Panc1 (cell line): Measurements from ENCODE around the gene C17orf50. TPM values are rescaled to one million over a fixed set of nuclear protein-coding genes. Genes with fewer than 3 reads are reported as not detected.
A peak's percentile ranks its signal among the peaks of the same experiment; 100 is the strongest.

Experiments
- ATAC-seq: fragments of 200-7000 bp; cut with Tn5 transposase; 2 replicates; pipeline ENCODE4 v1.9.1; 2020; ENCODE audit warnings: mild to moderate bottlenecking, moderate library complexity
- BruUV-seq: library from RNA; stranded (reverse); fragments of 400-500 nt; replicated peaks from 2 replicates; lab custom pipeline; 2021; lab: Mats Ljungman, UMichigan
- CTCF ChIA-PET: fragments of 300-600 bp; sonication (Branson Sonifier 250); formaldehyde crosslinking; loops from one replicate; lab custom pipeline; 2022; ENCODE audit warnings: antibody characterized with exemption; lab: Charles Lee
- POLR2A ChIA-PET: fragments of 300-600 bp; sonication (Branson Sonifier 250); formaldehyde crosslinking; loops from one replicate; lab custom pipeline; 2022; ENCODE audit warnings: antibody characterized with exemption; lab: Charles Lee
- DNase-seq: peaks from one replicate; pipeline ENCODE4 v3.0.0-alpha.2; 2010; ENCODE audit warnings: low read depth, low spot score
- H3K27ac ChIP-seq: 2 replicates; pipeline ENCODE4 v1.5.1; 2011; ENCODE audit warnings: mild to moderate bottlenecking, low read length, inconsistent platforms
- H3K27me3 ChIP-seq: fragments of 200-500 bp; sonication (Bioruptor generic); 2 replicates; pipeline ENCODE4 v1.6.0; 2014; ENCODE audit warnings: low read length, inconsistent platforms; ENCODE audit not compliant: control insufficient read depth, insufficient read depth
- H3K36me3 ChIP-seq: fragments of 200-500 bp; sonication (Bioruptor generic); 2 replicates; pipeline ENCODE4 v1.5.1; 2014; ENCODE audit warnings: inconsistent platforms, mild to moderate bottlenecking, low read length, moderate library complexity; ENCODE audit not compliant: control insufficient read depth, insufficient read depth
- H3K4me1 ChIP-seq: 2 replicates; pipeline ENCODE4 v1.5.1; 2011; ENCODE audit warnings: inconsistent platforms, mild to moderate bottlenecking, low read length, moderate library complexity; ENCODE audit not compliant: control insufficient read depth, insufficient read depth
- H3K4me3 ChIP-seq, 2 experiments: 2 replicates each; pipeline ENCODE4 v1.5.1; 2011 to 2012; ENCODE audit warnings: low read depth in 2 of 2, low read length in 2 of 2, mild to moderate bottlenecking in 2 of 2, inconsistent platforms in 1 of 2, moderate library complexity in 1 of 2
- H3K9me3 ChIP-seq: fragments of 200-500 bp; sonication (Bioruptor generic); 2 replicates; pipeline ENCODE4 v1.5.1; 2014; ENCODE audit warnings: low read depth, mild to moderate bottlenecking, inconsistent platforms, low read length, moderate library complexity; ENCODE audit not compliant: control insufficient read depth, insufficient read depth
- CTCF ChIP-seq: fragments of 450-650 bp; IDR thresholded peaks from 2 replicates; pipeline ENCODE4 v1.5.1; 2017; ENCODE audit warnings: mild to moderate bottlenecking
- POLR2AphosphoS5 ChIP-seq: IDR thresholded peaks from 2 replicates; pipeline ENCODE4 v1.6.1; 2012; ENCODE audit warnings: mild to moderate bottlenecking, low read depth, low read length, moderate library complexity
- SIN3A ChIP-seq: IDR thresholded peaks from 2 replicates; pipeline ENCODE4 v1.6.1; 2012; ENCODE audit warnings: low read depth, mild to moderate bottlenecking, low read length, moderate library complexity, borderline replicate concordance; ENCODE audit not compliant: insufficient read depth
- TCF7L2 ChIP-seq: IDR thresholded peaks from 2 replicates; pipeline ENCODE4 v1.6.1; 2011; ENCODE audit warnings: mild to moderate bottlenecking, low read depth, low read length, inconsistent platforms
- in situ Hi-C: cut with HindIII; loops from 2 replicates; pipeline ENCODE4 v1.10.0; 2016; ENCODE audit warnings: low sequenced_read_pairs, low pct_unique_long_range_greater_than_20kb
- intact Hi-C: fragments of 100-400 bp; cut with micrococcal nuclease; formaldehyde crosslinking; loops from one replicate; pipeline ENCODE4 v1.10.0; 2022; ENCODE audit not compliant: unreplicated experiment
- total RNA-seq: library from RNA; stranded (reverse); gene quantifications from one replicate; pipeline ENCODE4 v1.2.1, GENCODE V29; 2021; ENCODE audit not compliant: unreplicated experiment
- TF ChIP-seq, protein P1 (sequence below), 2 experiments: IDR thresholded peaks; 2 replicates each; pipeline ENCODE4 v1.6.1; 2011 to 2012; ENCODE audit warnings: low read depth in 2 of 2, control low read depth in 1 of 2, low read length in 1 of 2, mild to moderate bottlenecking in 1 of 2, moderate library complexity in 1 of 2; ENCODE audit not compliant: insufficient read depth in 1 of 2

Gene C17orf50
- total RNA-seq, 1 experiment from 2014 or later, result not detected

GRCh38 chr17:35761601-35762000 lies 914 bp downstream of the C17orf50 start:
- Histone ChIP-seq H3K27ac (no peak overlapping the region), H3K27me3 (no peaks in the 10 kb centered on the region), H3K9me3 (no peaks in the 10 kb centered on the region), H3K4me3 (no peak overlapping the region), H3K36me3 (no peaks in the 10 kb centered on the region), H3K4me1 (peaks cover 4% of the 10 kb centered on the region; the same call in 1 of the 2 replicates)
- TF ChIP-seq SIN3A (no peak), CTCF (no peak), POLR2AphosphoS5 (no peak), TCF7L2 (no peak)
- TF ChIP-seq, protein P1, sequence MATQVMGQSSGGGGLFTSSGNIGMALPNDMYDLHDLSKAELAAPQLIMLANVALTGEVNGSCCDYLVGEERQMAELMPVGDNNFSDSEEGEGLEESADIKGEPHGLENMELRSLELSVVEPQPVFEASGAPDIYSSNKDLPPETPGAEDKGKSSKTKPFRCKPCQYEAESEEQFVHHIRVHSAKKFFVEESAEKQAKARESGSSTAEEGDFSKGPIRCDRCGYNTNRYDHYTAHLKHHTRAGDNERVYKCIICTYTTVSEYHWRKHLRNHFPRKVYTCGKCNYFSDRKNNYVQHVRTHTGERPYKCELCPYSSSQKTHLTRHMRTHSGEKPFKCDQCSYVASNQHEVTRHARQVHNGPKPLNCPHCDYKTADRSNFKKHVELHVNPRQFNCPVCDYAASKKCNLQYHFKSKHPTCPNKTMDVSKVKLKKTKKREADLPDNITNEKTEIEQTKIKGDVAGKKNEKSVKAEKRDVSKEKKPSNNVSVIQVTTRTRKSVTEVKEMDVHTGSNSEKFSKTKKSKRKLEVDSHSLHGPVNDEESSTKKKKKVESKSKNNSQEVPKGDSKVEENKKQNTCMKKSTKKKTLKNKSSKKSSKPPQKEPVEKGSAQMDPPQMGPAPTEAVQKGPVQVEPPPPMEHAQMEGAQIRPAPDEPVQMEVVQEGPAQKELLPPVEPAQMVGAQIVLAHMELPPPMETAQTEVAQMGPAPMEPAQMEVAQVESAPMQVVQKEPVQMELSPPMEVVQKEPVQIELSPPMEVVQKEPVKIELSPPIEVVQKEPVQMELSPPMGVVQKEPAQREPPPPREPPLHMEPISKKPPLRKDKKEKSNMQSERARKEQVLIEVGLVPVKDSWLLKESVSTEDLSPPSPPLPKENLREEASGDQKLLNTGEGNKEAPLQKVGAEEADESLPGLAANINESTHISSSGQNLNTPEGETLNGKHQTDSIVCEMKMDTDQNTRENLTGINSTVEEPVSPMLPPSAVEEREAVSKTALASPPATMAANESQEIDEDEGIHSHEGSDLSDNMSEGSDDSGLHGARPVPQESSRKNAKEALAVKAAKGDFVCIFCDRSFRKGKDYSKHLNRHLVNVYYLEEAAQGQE (IDR thresholded peaks at IDR 0.05; ENCODE audit: insufficient read depth in 1 of 2, low read depth in 2 of 2, low read length in 1 of 2), result no peak
- CTCF ChIA-PET, result no interaction called here
- ATAC-seq (no peak), DNase-seq (no peak)
- BruUV-seq, result no TSS peak
- POLR2A ChIA-PET, result no interaction called here
- in situ Hi-C loops (no loop called here), intact Hi-C loops (no loop called here)

DNA sequence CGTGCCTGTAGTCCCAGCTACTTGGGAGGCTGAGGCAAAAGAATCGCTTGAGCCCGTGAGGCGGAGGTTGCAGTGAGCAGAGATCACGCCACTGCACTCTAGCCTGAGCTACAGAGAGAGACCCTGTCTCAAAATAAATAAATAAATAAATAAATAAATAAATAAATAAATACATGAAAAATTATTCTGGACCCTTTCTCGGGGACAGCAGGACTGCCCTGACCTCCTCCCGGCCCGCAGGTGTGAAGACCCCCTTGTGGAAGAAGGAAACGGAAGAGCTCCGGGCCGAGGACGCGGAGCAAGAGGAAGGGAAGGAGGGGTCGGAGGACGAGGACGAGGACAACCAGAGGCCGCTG lies 3.1 kb downstream of the C17orf50 start:
- no peaks in the 10 kb centered on the region for H3K36me3 ChIP-seq
- peaks cover 3% of the 10 kb centered on the region; the same call in 1 of the 2 replicates for H3K27me3 ChIP-seq
- DNase-seq (no peak), ATAC-seq (no peak)
- intact Hi-C loops, result no loop called here
- TF ChIP-seq POLR2AphosphoS5 (no peak), CTCF (no peak), TCF7L2 (no peak), SIN3A (no peak)
- TF ChIP-seq, protein P1 (IDR thresholded peaks at IDR 0.05; ENCODE audit: insufficient read depth in 1 of 2, low read depth in 2 of 2, low read length in 1 of 2), result no peak
- in situ Hi-C loops, result no loop called here
- ChIA-PET CTCF (interaction anchor here (0.6 to 3.2 kb wide), 16 partner anchors 10 to 270 kb away, joined by 3 to 37 read pairs (median 5); partner anchors contain the start of genes PEX12 and TAF15), POLR2A (interaction anchor here (0.5 to 0.8 kb wide), 2 partner anchors 45 to 156 kb away, joined by 3 to 4 read pairs; partner anchors contain the start of gene TAF15)
- no peak overlapping the region for H3K27ac ChIP-seq
- no TSS peak for BruUV-seq
- H3K9me3 ChIP-seq, result no peaks in the 10 kb centered on the region
- H3K4me1 ChIP-seq, result peaks cover 4% of the 10 kb centered on the region; the same call in 1 of the 2 replicates
- H3K4me3 ChIP-seq, result peak overlapping the region; percentile 46 to 64
